ENCODE data around the gene GNAL. TPM values are rescaled to one million over a fixed set of nuclear protein-coding genes. Genes with fewer than 3 reads are reported as not detected.

The GNAL gene
- total RNA-seq, 2 experiments from 2014 or later, result not detected

DNA sequence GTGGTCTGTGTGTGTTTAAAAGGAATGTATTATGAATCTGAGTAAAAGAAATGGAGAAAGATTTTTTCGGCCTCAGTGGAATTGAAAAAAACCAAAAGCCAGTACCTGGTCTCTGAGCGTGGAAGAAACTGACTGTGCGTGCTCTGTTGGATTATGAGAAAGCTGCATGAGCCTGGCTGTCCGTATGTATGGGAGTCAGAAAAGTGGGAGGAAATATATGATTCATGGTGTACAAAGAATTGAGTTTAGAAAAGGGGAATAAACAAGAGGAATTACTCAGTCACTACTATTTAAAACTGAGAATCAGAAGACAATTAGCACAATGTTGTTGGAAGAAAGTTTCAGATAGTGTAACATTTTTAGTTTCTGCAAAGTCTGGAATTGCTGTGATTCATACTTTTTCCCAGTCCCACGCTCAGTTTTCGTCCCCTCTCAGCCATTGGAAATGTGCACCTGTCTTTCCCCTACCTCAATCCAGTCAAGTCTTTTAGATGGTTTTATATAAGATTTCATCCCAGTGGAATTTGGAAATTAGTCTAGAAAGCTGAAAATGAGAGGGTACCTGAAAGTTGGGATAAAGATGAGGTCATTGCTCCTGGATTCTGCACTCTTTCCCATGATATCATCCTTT, 95.7 kb downstream of the GNAL start:
- Mint-ChIP-seq H3K27ac (no peak overlapping the region), H3K36me3 (ENCODE audit: low read depth) (no peaks in the 10 kb centered on the region), H3K4me3 (no peak overlapping the region), H3K27me3 (ENCODE audit: low read depth) (peaks cover 10% of the 10 kb centered on the region), H3K4me1 (ENCODE audit: low read depth) (no peaks in the 10 kb centered on the region), H3K9me3 (ENCODE audit: insufficient read depth) (no peaks in the 10 kb centered on the region)
- no peak for ATAC-seq
- no peak for DNase-seq
- POLR2A ChIA-PET, result interaction anchor here (0.6 kb wide), 1 partner anchor 103 kb away, joined by 4 read pairs; no protein-coding TSS in a partner anchor
- CTCF ChIA-PET, result interaction anchor here (1.1 kb wide), 1 partner anchor 129 kb away, joined by 3 read pairs; no protein-coding TSS in a partner anchor

DNA sequence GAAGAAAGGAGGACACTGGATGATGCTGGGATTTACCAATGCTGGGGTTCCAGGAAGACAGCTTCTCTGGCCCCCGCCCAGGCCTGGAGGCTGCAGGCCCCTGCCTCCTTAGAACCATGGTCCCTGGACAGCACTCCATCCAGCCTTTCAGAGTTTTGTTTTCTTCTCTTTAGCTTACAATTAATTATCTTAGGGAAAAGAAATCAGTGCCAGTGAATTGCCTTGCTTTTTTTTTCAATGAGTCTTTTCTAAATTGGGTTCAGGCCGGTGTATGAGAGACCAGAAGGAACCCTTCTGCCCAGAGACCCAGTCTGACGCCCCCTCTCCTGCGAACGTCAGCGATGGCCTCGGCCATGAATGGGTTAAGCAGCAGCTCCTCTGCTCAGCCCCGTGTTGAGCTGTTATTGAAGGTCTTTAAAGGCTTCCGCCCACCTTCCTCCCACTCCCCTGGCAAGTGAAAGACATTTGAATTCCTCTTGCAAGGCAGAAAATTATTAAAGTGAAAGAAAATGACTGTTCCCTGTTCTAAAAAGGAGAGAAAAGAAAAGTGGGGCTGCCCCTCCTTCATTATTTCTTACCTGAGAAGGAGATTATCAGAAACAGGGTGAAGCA, 96.5 kb downstream of the GNAL start:
- DNase-seq, result no peak
- no peak for ATAC-seq
- H3K9me3 Mint-ChIP-seq (ENCODE audit: insufficient read depth), result no peaks in the 10 kb centered on the region
- no peaks in the 10 kb centered on the region for H3K4me1 Mint-ChIP-seq (ENCODE audit: low read depth)
- H3K27ac Mint-ChIP-seq, result no peak overlapping the region
- H3K27me3 Mint-ChIP-seq (ENCODE audit: low read depth), result peaks cover 10% of the 10 kb centered on the region
- CTCF ChIA-PET, result interaction anchor here (1.1 kb wide), 1 partner anchor 130 kb away, joined by 3 read pairs; no protein-coding TSS in a partner anchor
- POLR2A ChIA-PET, result interaction anchor here (0.6 kb wide), 1 partner anchor 102 kb away, joined by 4 read pairs; no protein-coding TSS in a partner anchor
- H3K4me3 Mint-ChIP-seq, result no peak overlapping the region
- no peaks in the 10 kb centered on the region for H3K36me3 Mint-ChIP-seq (ENCODE audit: low read depth)

DNA sequence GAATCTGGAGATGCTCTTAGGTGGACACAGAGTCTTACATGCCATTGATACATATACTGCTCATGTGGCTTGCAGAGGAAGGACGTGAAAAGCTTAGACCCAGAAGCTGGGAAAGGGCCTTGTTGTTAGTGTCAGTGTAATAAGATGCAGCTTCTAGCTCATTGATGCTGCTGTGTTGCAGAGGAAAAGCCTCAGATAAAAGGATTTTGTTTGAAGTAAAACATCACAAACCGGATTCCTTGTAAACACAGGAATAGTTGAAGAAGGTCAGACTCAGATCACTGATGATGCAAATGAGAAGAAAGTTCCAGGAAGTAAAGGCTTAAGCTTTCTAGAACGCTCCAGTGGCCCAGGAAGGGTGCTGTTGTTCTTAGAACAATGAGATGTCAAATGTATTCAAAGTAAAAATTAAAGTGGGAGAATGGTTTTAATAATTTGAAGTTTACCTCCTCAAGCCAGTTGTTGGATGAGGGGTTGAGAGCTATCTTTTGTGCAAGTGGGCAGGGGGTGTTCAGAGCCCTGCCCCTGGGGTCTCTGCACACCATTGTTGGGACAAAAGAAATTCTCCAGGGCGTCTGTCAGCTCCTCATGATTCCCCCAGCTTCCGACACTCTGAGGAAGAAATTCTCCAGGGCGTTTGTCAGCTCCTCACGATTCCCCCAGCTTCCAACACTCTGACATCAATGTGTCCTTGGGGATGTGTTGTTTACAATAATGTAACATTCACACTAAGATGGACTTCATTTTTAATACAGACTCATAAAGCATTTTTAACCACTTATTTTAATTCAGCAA, 100.8 kb downstream of the GNAL start:
- Mint-ChIP-seq H3K27ac (no peak overlapping the region), H3K4me1 (ENCODE audit: low read depth) (no peaks in the 10 kb centered on the region), H3K4me3 (no peak overlapping the region), H3K36me3 (ENCODE audit: low read depth) (no peaks in the 10 kb centered on the region), H3K27me3 (ENCODE audit: low read depth) (peaks cover 8% of the 10 kb centered on the region), H3K9me3 (ENCODE audit: insufficient read depth) (no peaks in the 10 kb centered on the region)
- DNase-seq, result no peak
- POLR2A ChIA-PET, result interaction anchor here (0.6 kb wide), 1 partner anchor 79 kb away, joined by 3 read pairs; no protein-coding TSS in a partner anchor
- ATAC-seq, result no peak
- CTCF ChIA-PET, result interaction anchor here (1.0 kb wide), 1 partner anchor 57 kb away, joined by 3 read pairs; no protein-coding TSS in a partner anchor

DNA sequence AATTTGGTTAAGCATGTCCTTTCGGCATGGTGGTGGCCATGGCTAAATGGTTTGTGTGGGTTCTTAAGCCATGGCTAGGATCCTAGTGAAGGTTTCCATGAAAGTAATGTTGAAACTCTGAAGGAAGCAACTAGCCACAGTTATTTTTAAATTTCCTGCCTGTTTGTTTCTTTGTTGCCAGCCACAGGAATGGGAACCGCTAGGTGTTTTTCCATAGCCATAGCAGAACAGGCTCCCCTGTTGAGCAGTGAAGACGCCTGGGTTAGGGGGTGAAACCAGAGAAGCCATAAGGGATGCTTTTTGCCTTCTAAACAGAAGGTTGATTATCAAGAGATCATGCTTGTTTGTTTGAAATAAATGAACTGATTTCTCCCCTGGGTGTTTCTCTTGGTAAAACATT, 102.1 kb downstream of the GNAL start:
- no peaks in the 10 kb centered on the region for H3K4me1 Mint-ChIP-seq (ENCODE audit: low read depth)
- H3K36me3 Mint-ChIP-seq (ENCODE audit: low read depth), result no peaks in the 10 kb centered on the region
- no peak overlapping the region for H3K4me3 Mint-ChIP-seq
- H3K27ac Mint-ChIP-seq, result no peak overlapping the region
- no peak for DNase-seq
- ATAC-seq, result no peak
- ChIA-PET CTCF (no interaction called here), POLR2A (no interaction called here)
- no peaks in the 10 kb centered on the region for H3K9me3 Mint-ChIP-seq (ENCODE audit: insufficient read depth)
- peaks cover 3% of the 10 kb centered on the region for H3K27me3 Mint-ChIP-seq (ENCODE audit: low read depth)

DNA sequence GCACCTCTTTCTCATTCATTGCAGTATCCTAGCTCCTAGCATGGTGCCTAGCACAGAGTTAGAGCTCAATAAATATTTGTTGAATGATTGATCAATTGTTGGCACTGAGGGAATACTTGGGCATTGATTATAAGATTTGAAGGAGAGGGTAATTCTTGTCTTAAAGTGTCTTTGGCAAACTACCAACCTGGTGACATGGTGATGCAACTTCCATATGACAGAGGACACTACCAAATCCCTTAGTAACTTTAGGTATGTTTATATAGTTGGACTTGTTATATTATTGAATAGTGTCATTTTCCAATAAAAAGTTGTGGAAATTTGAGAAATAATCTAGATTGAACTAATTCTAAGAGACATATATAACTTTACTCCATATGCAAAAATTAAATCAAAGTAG, 103.6 kb downstream of the GNAL start:
- H3K27ac Mint-ChIP-seq, result no peak overlapping the region
- POLR2A ChIA-PET, result no interaction called here
- no peaks in the 10 kb centered on the region for H3K9me3 Mint-ChIP-seq (ENCODE audit: insufficient read depth)
- DNase-seq (no peak), ATAC-seq (no peak)
- CTCF ChIA-PET, result no interaction called here
- peaks cover 2% of the 10 kb centered on the region for H3K27me3 Mint-ChIP-seq (ENCODE audit: low read depth)
- no peak overlapping the region for H3K4me3 Mint-ChIP-seq
- no peaks in the 10 kb centered on the region for H3K36me3 Mint-ChIP-seq (ENCODE audit: low read depth)
- no peaks in the 10 kb centered on the region for H3K4me1 Mint-ChIP-seq (ENCODE audit: low read depth)

DNA sequence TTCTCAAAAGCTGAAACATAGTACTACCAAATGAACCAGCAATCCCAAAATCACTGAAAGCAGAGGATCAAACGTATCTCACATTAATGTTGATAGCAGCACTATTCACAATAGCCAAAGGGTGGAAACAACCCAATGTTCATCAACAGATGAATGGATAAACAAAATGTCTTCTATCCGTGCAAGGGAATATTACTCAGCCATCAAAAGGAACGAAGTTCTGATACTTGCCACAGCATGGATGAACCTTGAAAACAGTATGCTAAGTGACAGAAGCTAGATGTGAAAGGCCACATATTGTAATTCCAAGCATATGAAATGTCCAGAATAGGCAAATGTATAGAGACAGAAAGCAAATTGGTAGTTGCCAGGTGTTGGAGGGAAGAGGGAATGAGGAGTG, 105.1 kb downstream of the GNAL start:
- ChIA-PET POLR2A (no interaction called here), CTCF (no interaction called here)
- DNase-seq (no peak), ATAC-seq (no peak)
- H3K4me1 Mint-ChIP-seq (ENCODE audit: low read depth), result no peaks in the 10 kb centered on the region
- H3K27me3 Mint-ChIP-seq (ENCODE audit: low read depth), result no peaks in the 10 kb centered on the region
- H3K27ac Mint-ChIP-seq, result no peak overlapping the region
- no peak overlapping the region for H3K4me3 Mint-ChIP-seq
- H3K36me3 Mint-ChIP-seq (ENCODE audit: low read depth), result no peaks in the 10 kb centered on the region
- no peaks in the 10 kb centered on the region for H3K9me3 Mint-ChIP-seq (ENCODE audit: insufficient read depth)

DNA sequence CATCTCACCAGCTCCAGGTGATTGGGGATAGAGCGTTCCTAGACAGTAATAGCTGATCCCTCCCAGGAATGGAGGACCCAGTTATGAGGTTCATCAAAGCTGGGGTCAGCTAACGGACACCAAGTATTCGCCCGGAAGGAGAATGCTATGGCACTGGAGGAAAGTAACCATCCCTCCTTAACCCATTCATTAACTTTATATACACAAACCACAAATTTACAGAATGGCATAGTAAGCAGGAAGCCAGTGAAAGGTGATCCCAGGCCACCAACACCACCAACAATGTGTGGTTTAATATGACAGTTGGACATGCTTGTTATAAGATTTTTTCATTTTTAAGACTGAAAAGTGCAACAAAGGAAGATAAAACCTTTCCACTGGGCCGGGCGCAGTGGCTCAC, 106.9 kb downstream of the GNAL start:
- no peak for DNase-seq
- no peaks in the 10 kb centered on the region for H3K4me1 Mint-ChIP-seq (ENCODE audit: low read depth)
- no peaks in the 10 kb centered on the region for H3K9me3 Mint-ChIP-seq (ENCODE audit: insufficient read depth)
- H3K4me3 Mint-ChIP-seq, result no peak overlapping the region
- no peaks in the 10 kb centered on the region for H3K27me3 Mint-ChIP-seq (ENCODE audit: low read depth)
- ChIA-PET POLR2A (no interaction called here), CTCF (interaction anchor here (1.0 to 1.6 kb wide), 2 partner anchors 142 to 200 kb away, joined by 3 to 6 read pairs; no protein-coding TSS in a partner anchor)
- ATAC-seq, result no peak
- no peaks in the 10 kb centered on the region for H3K36me3 Mint-ChIP-seq (ENCODE audit: low read depth)
- H3K27ac Mint-ChIP-seq, result no peak overlapping the region

DNA sequence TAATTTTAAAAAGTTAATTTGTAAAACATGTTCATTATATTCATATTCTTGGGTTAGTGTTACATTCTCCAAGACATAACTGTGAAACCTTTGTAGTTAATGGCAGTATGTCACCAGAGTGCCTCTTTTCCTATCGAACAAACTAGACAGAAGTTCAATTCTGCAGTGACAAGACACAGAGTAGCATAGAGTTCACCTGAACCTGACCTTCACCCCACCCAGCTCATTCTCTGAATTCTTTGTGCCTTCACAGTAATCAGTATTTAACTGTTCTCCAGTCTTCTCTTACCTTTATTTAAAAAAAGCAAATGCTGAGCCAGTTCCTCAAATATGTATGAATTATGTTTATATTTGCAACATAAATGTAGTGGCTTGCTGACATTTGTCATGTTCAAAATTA, 109.2 kb downstream of the GNAL start:
- Mint-ChIP-seq H3K36me3 (ENCODE audit: low read depth) (no peaks in the 10 kb centered on the region), H3K4me3 (no peak overlapping the region), H3K27ac (no peak overlapping the region), H3K9me3 (ENCODE audit: insufficient read depth) (no peaks in the 10 kb centered on the region), H3K27me3 (ENCODE audit: low read depth) (no peaks in the 10 kb centered on the region), H3K4me1 (ENCODE audit: low read depth) (no peaks in the 10 kb centered on the region)
- ChIA-PET CTCF (no interaction called here), POLR2A (interaction anchor here (0.7 kb wide), 1 partner anchor 35 kb away, joined by 3 read pairs; no protein-coding TSS in a partner anchor)
- ATAC-seq, result no peak
- DNase-seq, result no peak

DNA sequence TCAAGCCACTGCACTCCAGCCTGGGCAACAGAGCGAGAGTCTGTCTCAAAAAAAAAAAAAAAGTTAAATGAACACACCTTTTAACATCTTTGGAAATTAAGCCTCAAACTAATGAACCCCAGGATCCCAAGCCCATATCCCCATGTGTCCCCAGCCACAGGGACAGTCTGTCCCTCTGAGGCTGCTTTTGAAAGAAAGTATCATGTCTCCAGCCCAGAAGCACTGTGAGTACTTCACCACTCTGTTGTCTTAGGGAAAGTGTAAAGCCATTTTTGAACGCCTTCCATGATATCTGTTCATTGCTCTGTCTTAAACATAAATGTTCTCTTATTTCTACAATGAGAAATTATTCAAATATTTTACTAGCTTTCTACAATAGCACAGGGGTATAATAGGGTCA, 110.0 kb downstream of the GNAL start:
- ChIA-PET CTCF (no interaction called here), POLR2A (no interaction called here)
- H3K27ac Mint-ChIP-seq, result no peak overlapping the region

DNA sequence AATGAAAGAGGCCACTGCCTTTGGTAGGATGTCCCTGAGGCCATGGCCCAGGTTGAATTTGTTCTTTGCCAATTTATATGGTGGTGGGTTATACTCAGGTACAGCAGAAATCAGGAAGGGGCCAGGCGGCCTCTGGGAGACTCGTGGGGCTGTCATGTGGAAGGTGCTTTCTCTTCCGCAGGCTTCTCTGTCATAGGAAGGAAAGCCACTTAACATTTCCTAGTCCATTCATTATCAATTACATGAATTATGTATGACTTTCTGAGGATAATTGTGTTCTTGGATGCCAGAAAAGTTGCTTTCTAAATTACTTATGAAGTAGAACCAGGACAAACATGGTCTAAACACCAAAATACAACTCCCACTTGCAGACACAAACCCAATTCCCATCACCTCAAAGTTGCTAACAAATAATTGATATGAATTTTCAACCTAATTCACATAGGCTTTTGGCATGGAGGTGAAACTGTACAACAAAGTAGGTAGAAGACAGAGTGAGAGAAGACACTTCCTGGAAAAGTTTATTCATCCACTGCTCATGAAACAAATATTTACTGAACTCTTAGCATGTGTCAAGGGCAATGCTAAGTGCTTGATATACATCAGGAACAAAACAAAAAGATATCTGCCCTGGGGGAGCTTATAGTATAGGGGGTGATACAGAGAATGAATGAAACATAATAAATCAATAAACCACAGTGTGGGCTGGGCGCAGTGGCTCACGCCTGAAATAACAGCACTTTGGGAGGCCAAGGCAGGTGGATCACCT, 111.7 kb downstream of the GNAL start:
- CTCF ChIA-PET, result no interaction called here
- Mint-ChIP-seq H3K27ac (no peak overlapping the region), H3K36me3 (ENCODE audit: low read depth) (no peaks in the 10 kb centered on the region), H3K4me1 (ENCODE audit: low read depth) (no peaks in the 10 kb centered on the region), H3K4me3 (no peak overlapping the region), H3K27me3 (ENCODE audit: low read depth) (peaks cover 5% of the 10 kb centered on the region), H3K9me3 (ENCODE audit: insufficient read depth) (no peaks in the 10 kb centered on the region)
- no peak for ATAC-seq
- POLR2A ChIA-PET, result no interaction called here
- DNase-seq, result no peak

More for the DNA sequence above, 110.0 kb downstream of the GNAL start:
- no peaks in the 10 kb centered on the region for H3K27me3 Mint-ChIP-seq (ENCODE audit: low read depth)
- H3K9me3 Mint-ChIP-seq (ENCODE audit: insufficient read depth), result no peaks in the 10 kb centered on the region
- no peaks in the 10 kb centered on the region for H3K4me1 Mint-ChIP-seq (ENCODE audit: low read depth)
- no peak for ATAC-seq
- no peak overlapping the region for H3K4me3 Mint-ChIP-seq
- no peak for DNase-seq
- H3K36me3 Mint-ChIP-seq (ENCODE audit: low read depth), result no peaks in the 10 kb centered on the region

DNA sequence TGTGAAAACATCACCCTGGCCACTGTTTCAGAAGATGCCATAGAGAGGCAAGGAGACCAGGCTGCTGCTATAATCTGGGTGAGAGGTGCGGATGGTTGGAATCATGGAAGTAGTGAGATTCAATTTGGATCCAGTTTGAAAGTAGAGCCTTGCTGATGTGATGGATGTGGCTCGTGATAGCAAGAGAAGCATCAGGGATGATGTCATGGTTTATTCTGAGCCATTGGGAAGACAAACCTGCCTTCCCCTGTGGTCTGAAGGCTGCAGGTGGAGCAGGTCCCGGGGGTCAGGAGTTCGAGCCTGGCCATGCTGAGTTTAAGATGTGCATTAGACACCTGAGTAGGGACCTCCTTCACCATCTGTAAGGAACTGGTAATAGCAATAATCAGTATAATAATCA, 112.5 kb downstream of the GNAL start:
- DNase-seq (no peak), ATAC-seq (no peak)
- ChIA-PET POLR2A (no interaction called here), CTCF (no interaction called here)
- H3K27ac Mint-ChIP-seq, result no peak overlapping the region
- no peaks in the 10 kb centered on the region for H3K9me3 Mint-ChIP-seq (ENCODE audit: insufficient read depth)
- H3K27me3 Mint-ChIP-seq (ENCODE audit: low read depth), result peaks cover 6% of the 10 kb centered on the region
- no peaks in the 10 kb centered on the region for H3K36me3 Mint-ChIP-seq (ENCODE audit: low read depth)
- no peak overlapping the region for H3K4me3 Mint-ChIP-seq
- no peaks in the 10 kb centered on the region for H3K4me1 Mint-ChIP-seq (ENCODE audit: low read depth)
